OCI-LY1 (cell line): ENCODE measurements around the gene RBP7.

ENCODE experiments used
- H2AFZ ChIP-seq: fragments of 200-600 bp; sonication (generic), shearing (Covaris generic); 2 replicates; pipeline ENCODE4 v1.6.0; 2014; ENCODE audit warnings: antibody characterized with exemption, mild to moderate bottlenecking, low read length
- H3F3A ChIP-seq: fragments of 200-600 bp; sonication (generic), shearing (Covaris generic); 2 replicates; pipeline ENCODE4 v1.6.0; 2014; ENCODE audit warnings: mild to moderate bottlenecking, antibody characterized with exemption, low read length, moderate library complexity; ENCODE audit not compliant: insufficient read depth
- H3K27ac ChIP-seq: fragments of 200-600 bp; sonication (generic); 2 replicates; pipeline ENCODE4 v1.5.1; 2014; ENCODE audit warnings: low read length, mixed run types, mild to moderate bottlenecking, low read depth; ENCODE audit not compliant: poor library complexity, severe bottlenecking
- H3K27me3 ChIP-seq: fragments of 200-600 bp; sonication (generic); 2 replicates; pipeline ENCODE4 v1.6.0; 2014; ENCODE audit warnings: antibody characterized with exemption, mild to moderate bottlenecking, low read length, moderate library complexity; ENCODE audit not compliant: insufficient read depth
- H3K36me3 ChIP-seq: fragments of 200-600 bp; sonication (generic); 2 replicates; pipeline ENCODE4 v1.6.1; 2014; ENCODE audit warnings: mild to moderate bottlenecking, antibody characterized with exemption, low read length, moderate library complexity, mixed read lengths; ENCODE audit not compliant: insufficient read depth
- H3K4me1 ChIP-seq: fragments of 200-600 bp; sonication (generic); 2 replicates; pipeline ENCODE4 v1.5.1; 2014; ENCODE audit warnings: mild to moderate bottlenecking, low read length, moderate library complexity; ENCODE audit not compliant: insufficient read depth, severe bottlenecking
- H3K4me2 ChIP-seq: fragments of 200-600 bp; sonication (generic), shearing (Covaris generic); 2 replicates; pipeline ENCODE4 v1.6.1; 2014; ENCODE audit warnings: low read length
- H3K4me3 ChIP-seq: fragments of 200-600 bp; sonication (generic); 2 replicates; pipeline ENCODE4 v1.5.1; 2014; ENCODE audit warnings: low read length, low read depth, mild to moderate bottlenecking, mixed read lengths; ENCODE audit not compliant: poor library complexity, severe bottlenecking
- H3K79me2 ChIP-seq: fragments of 200-600 bp; shearing (Covaris generic); 2 replicates; pipeline ENCODE4 v1.6.1; 2016; ENCODE audit warnings: mixed run types, low read length, mixed read lengths; ENCODE audit not compliant: insufficient read depth
- H3K9ac ChIP-seq: fragments of 200-600 bp; sonication (generic), shearing (Covaris generic); 2 replicates; pipeline ENCODE4 v1.6.1; 2014; ENCODE audit warnings: mild to moderate bottlenecking, low read length, mixed read lengths
- H3K9me2 ChIP-seq: fragments of 200-600 bp; sonication (generic), shearing (Covaris generic); 2 replicates; pipeline ENCODE4 v1.6.1; 2014; ENCODE audit warnings: low read depth, mild to moderate bottlenecking, low read length, mixed read lengths
- H3K9me3 ChIP-seq: fragments of 200-600 bp; shearing (Covaris generic); 2 replicates; pipeline ENCODE4 v1.6.1; 2014; ENCODE audit warnings: low read length, mixed read lengths
- H4K20me1 ChIP-seq: fragments of 200-600 bp; sonication (generic), shearing (Covaris generic); 2 replicates; pipeline ENCODE4 v1.6.0; 2016; ENCODE audit warnings: mild to moderate bottlenecking, low read length; ENCODE audit not compliant: insufficient read depth
- EZH2 ChIP-seq: fragments of 200-600 bp; sonication (generic), shearing (Covaris generic); IDR thresholded peaks from 2 replicates; pipeline ENCODE4 v1.8.0; 2017; ENCODE audit warnings: borderline replicate concordance, mixed run types, mild to moderate bottlenecking, antibody characterized with exemption, low read length, moderate library complexity, mixed read lengths
- TF ChIP-seq, protein P1 (sequence below): fragments of 200-600 bp; sonication (generic), shearing (Covaris generic); IDR thresholded peaks from 2 replicates; pipeline ENCODE4 v1.5.1; 2017; ENCODE audit warnings: mild to moderate bottlenecking, antibody characterized with exemption, low read length, moderate library complexity, mixed read lengths

The RBP7 gene

DNA sequence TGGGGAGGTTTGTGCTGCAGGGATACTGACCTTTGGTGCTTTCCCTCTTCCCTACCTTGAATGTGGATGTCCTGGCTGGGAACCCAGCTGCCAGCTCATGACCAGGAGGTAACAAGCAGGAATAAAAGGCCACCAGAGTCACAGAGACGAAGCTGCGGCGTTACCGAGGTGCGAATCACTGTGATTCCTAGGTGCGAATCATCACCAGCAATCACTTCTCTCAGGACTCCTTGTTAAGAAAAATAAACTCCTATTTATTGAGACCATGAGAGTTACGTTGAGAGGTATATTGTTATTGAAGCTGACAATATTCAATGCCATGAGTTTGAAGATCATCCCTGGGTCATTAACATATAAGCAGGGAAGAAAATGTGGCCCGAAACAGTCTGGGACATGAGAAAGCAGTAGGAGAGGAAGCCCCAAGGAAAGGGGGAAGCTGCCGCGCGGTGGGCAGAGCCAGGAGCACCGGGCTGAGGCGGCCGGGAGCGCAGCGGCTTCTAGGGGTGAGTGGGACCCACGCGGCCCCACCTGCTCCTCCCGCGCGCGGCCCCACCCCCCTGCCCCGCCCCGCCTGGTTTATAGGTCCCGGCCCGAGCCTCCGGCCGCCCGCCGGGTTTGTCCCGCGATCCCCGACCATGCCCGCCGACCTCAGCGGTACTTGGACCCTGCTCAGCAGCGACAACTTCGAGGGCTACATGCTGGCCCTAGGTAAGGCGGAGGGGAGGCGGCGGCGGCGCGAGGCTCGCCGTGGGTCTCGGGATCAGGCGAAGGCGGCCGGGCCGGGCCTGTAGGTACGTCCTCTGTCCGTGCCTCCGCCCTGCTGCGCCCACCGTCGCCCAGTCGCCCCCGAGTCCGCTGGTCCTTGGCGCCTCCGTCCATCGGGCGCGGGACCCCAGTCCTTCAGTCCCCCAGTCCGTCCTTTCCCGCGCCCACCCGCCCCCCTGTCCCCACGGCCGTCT is at the start of gene RBP7:
TSS of gene RBP7 (plus strand) at position 605 of the 959 bp plus-strand sequence. CDS start at position 636, 31 bp downstream.
- Histone ChIP-seq H3K9ac (no peak within 1 kb of the TSS), H4K20me1 (no peaks in the 10 kb centered on the region), H3K4me3 (no peak within 1 kb of the TSS), H3K9me3 (no peaks in the 10 kb centered on the region), H3K27me3 (no peaks in the 10 kb centered on the region), H3K27ac (no peak within 1 kb of the TSS), H3K9me2 (no peaks in the 10 kb centered on the region), H3K36me3 (no peaks in the 10 kb centered on the region), H3K4me2 (no peak within 1 kb of the TSS), H3K79me2 (no peaks in the 10 kb centered on the region), H3K4me1 (no peaks in the 10 kb centered on the region), H3F3A (no peaks in the 10 kb centered on the region), H2AFZ (no peak within 1 kb of the TSS)
- no peak for TF ChIP-seq EZH2
- TF ChIP-seq, protein P1, sequence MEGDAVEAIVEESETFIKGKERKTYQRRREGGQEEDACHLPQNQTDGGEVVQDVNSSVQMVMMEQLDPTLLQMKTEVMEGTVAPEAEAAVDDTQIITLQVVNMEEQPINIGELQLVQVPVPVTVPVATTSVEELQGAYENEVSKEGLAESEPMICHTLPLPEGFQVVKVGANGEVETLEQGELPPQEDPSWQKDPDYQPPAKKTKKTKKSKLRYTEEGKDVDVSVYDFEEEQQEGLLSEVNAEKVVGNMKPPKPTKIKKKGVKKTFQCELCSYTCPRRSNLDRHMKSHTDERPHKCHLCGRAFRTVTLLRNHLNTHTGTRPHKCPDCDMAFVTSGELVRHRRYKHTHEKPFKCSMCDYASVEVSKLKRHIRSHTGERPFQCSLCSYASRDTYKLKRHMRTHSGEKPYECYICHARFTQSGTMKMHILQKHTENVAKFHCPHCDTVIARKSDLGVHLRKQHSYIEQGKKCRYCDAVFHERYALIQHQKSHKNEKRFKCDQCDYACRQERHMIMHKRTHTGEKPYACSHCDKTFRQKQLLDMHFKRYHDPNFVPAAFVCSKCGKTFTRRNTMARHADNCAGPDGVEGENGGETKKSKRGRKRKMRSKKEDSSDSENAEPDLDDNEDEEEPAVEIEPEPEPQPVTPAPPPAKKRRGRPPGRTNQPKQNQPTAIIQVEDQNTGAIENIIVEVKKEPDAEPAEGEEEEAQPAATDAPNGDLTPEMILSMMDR: no peak

DNA sequence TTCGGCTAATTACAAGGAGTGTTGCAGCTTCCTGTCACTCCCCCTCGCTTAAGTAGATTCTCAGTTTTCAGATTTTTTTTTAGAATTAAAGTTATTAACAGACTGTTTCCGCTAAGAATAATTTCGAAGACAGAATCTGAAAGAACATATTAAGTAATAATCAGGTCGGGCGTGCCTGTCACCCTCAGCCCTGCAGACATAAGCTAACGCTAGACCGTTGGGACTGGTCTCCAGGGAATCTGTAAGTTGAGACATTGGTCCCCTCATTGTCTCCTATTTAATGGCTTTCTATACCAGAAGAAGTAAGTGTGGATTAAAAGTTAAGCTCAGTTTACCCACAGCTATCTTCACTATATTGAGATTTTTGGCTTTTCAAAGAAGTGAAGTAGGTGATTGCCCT is 39.3 kb upstream of the RBP7 start:
- Histone ChIP-seq H3K9ac (no peak overlapping the region), H3K27me3 (no peaks in the 10 kb centered on the region), H3K4me2 (no peak overlapping the region), H3K36me3 (no peaks in the 10 kb centered on the region; the same call in 1 of the 2 replicates), H3K9me2 (no peaks in the 10 kb centered on the region), H3K27ac (no peak overlapping the region), H3K79me2 (no peaks in the 10 kb centered on the region), H4K20me1 (no peaks in the 10 kb centered on the region), H3K4me1 (peaks cover 16% of the 10 kb centered on the region), H3K9me3 (no peaks in the 10 kb centered on the region), H2AFZ (no peak overlapping the region), H3K4me3 (no peak overlapping the region), H3F3A (no peaks in the 10 kb centered on the region)
- TF ChIP-seq EZH2: no peak
- TF ChIP-seq, protein P1: no peak

DNA sequence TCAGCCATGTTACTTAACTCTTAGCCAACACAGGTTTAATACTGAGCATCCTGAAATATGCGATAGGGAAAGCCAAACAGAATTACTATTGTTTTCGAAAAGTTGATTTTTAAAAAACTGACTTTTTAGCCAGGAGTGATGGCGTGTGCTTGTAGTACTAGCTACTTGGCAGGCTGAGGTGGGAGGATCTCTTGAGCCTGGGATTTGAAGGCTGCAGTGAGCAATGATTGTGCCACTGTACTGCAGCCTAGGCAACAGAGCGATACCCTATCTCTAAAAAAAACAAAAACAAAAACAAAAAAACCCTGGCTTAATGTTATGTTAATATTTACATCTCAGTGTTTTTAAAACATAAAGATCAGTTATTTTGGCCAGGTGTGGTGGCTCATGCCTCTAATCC is 37.0 kb upstream of the RBP7 start:
- Histone ChIP-seq H3K4me3 (no peak overlapping the region), H3K79me2 (no peaks in the 10 kb centered on the region), H3K9me3 (no peaks in the 10 kb centered on the region), H3K36me3 (no peaks in the 10 kb centered on the region), H3K27ac (no peak overlapping the region), H3K4me1 (peaks cover 16% of the 10 kb centered on the region), H3K27me3 (no peaks in the 10 kb centered on the region), H3K9me2 (no peaks in the 10 kb centered on the region), H3K4me2 (no peak overlapping the region), H2AFZ (no peak overlapping the region), H4K20me1 (no peaks in the 10 kb centered on the region), H3K9ac (peak overlapping the region; percentile 41; the same call in 1 of the 2 replicates), H3F3A (no peaks in the 10 kb centered on the region)
- TF ChIP-seq, protein P1: no peak
- no peak for TF ChIP-seq EZH2
